Endodermal cell (in vitro differentiated cells): ENCODE data around the gene TXNDC11. TPM values are rescaled to one million over a fixed set of nuclear protein-coding genes. Genes with fewer than 3 reads are reported as not detected.

Experiments used
- DNase-seq: peaks from one replicate; pipeline ENCODE4 v3.0.0-alpha.2; 2017
- H3K27ac ChIP-seq: 2 replicates; pipeline ENCODE4 v1.5.1; 2013; ENCODE audit warnings: mild to moderate bottlenecking, low read depth, low read length, moderate library complexity
- H3K27me3 ChIP-seq: 2 replicates; pipeline ENCODE4 v1.6.1; 2013; ENCODE audit warnings: mild to moderate bottlenecking, low read length, moderate library complexity; ENCODE audit not compliant: insufficient read depth, control insufficient read depth, poor library complexity, severe bottlenecking
- H3K36me3 ChIP-seq: 2 replicates; pipeline ENCODE4 v1.7.0; 2013; ENCODE audit warnings: mild to moderate bottlenecking, low read length, moderate library complexity; ENCODE audit not compliant: control insufficient read depth, insufficient read depth
- H3K4me1 ChIP-seq: one replicate; pipeline ENCODE4 v1.7.0; 2013; ENCODE audit warnings: low read length; ENCODE audit not compliant: control insufficient read depth, insufficient read depth
- H3K4me3 ChIP-seq: 2 replicates; pipeline ENCODE4 v1.5.1; 2013; ENCODE audit warnings: mild to moderate bottlenecking, low read length, moderate library complexity
- H3K9ac ChIP-seq: 2 replicates; pipeline ENCODE4 v1.6.1; 2013; ENCODE audit warnings: mild to moderate bottlenecking, low read length, moderate library complexity; ENCODE audit not compliant: poor library complexity, severe bottlenecking; ENCODE audit errors: extremely low read depth
- H3K9me3 ChIP-seq: 2 replicates; pipeline ENCODE4 v1.6.1; 2013; ENCODE audit warnings: mild to moderate bottlenecking, low read length, moderate library complexity; ENCODE audit not compliant: control insufficient read depth
- H3K27ac Mint-ChIP-seq: 2 replicates; pipeline ENCODE4 v1.8.0; 2020; ENCODE audit warnings: mixed read lengths
- H3K27me3 Mint-ChIP-seq: 2 replicates; pipeline ENCODE4 v1.8.0; 2021; ENCODE audit warnings: mild to moderate bottlenecking, mixed read lengths; ENCODE audit not compliant: insufficient read depth
- H3K36me3 Mint-ChIP-seq: 2 replicates; pipeline ENCODE4 v1.8.0; 2020; ENCODE audit warnings: low read depth, mixed read lengths
- H3K4me1 Mint-ChIP-seq: 2 replicates; pipeline ENCODE4 v1.8.0; 2020; ENCODE audit warnings: mixed read lengths
- H3K4me3 Mint-ChIP-seq: 2 replicates; pipeline ENCODE4 v1.8.0; 2020; ENCODE audit warnings: mild to moderate bottlenecking, moderate library complexity, mixed read lengths
- H3K9me3 Mint-ChIP-seq: 2 replicates; pipeline ENCODE4 v1.8.0; 2020; ENCODE audit warnings: mild to moderate bottlenecking, mixed read lengths
- CTCF ChIP-seq: fragments of 200-600 bp; sonication (generic); conservative IDR thresholded peaks from 2 replicates; pipeline ENCODE4 v1.5.0; 2021; ENCODE audit warnings: antibody characterized with exemption, mild to moderate bottlenecking
- WGBS, 2 experiments: methylation state at CpG; one replicate each; pipeline versions ENCODE4 v1.1.5 to v1.1.7; 2013; ENCODE audit warnings: missing lambda C conversion rate in 2 of 2, mixed read lengths in 1 of 2; ENCODE audit not compliant: insufficient coverage in 1 of 2, insufficient read length in 1 of 2; 5-methylcytosine and 5-hydroxymethylcytosine counted together
- total RNA-seq, 2 donors: library from RNA; stranded (reverse); fragmentation: NEBNext Ultra II Directional in 1 of 2; extraction: Animal tissue kit (Norgen Biotek cat#: 25700) in 1 of 2; gene quantifications; 2 replicates in 1 of 2; 3 replicates in 1 of 2; pipeline ENCODE4 v1.2.1, GENCODE V29; 2021

The TXNDC11 gene
- total RNA-seq, 2 donors from 2014 or later: 16.4 to 20.8 TPM

GRCh38 chr16:11721781-11722467 lies 20.7 kb downstream of the TXNDC11 start:
- Mint-ChIP-seq H3K27ac (no peak overlapping the region), H3K9me3 (no peaks in the 10 kb centered on the region), H3K27me3 (no peaks in the 10 kb centered on the region), H3K36me3 (peaks cover 45% of the 10 kb centered on the region), H3K4me3 (no peak overlapping the region), H3K4me1 (peaks cover 6% of the 10 kb centered on the region)
- no peak overlapping the region for H3K4me3 ChIP-seq
- H3K27ac ChIP-seq: no peak overlapping the region
- H3K36me3 ChIP-seq: peaks cover 73% of the 10 kb centered on the region
- H3K9ac ChIP-seq: no peak overlapping the region
- H3K9me3 ChIP-seq: no peaks in the 10 kb centered on the region
- 91 to 96% methylated on average over 3 to 4 of the region's 4 CpGs for WGBS, 2 experiments
- DNase-seq: no peak
- no peak for TF ChIP-seq CTCF
- no peaks in the 10 kb centered on the region for H3K27me3 ChIP-seq
- no peaks in the 10 kb centered on the region for H3K4me1 ChIP-seq

GRCh38 chr16:11719762-11720161 lies 22.9 kb downstream of the TXNDC11 start:
- Histone ChIP-seq H3K9me3 (no peaks in the 10 kb centered on the region), H3K4me3 (no peak overlapping the region), H3K9ac (no peak overlapping the region), H3K36me3 (peaks cover 60% of the 10 kb centered on the region), H3K27ac (no peak overlapping the region), H3K27me3 (no peaks in the 10 kb centered on the region), H3K4me1 (no peaks in the 10 kb centered on the region)
- no peak for TF ChIP-seq CTCF
- no peak overlapping the region for H3K4me3 Mint-ChIP-seq
- H3K27me3 Mint-ChIP-seq: no peaks in the 10 kb centered on the region
- H3K4me1 Mint-ChIP-seq: peaks cover 6% of the 10 kb centered on the region
- peaks cover 48% of the 10 kb centered on the region for H3K36me3 Mint-ChIP-seq
- no peak for DNase-seq
- no peaks in the 10 kb centered on the region for H3K9me3 Mint-ChIP-seq
- WGBS, 2 experiments: 94 to 97% methylated on average over 4 of the region's 4 CpGs
- no peak overlapping the region for H3K27ac Mint-ChIP-seq

- H3K9ac ChIP-seq: no peak overlapping the region
- Mint-ChIP-seq H3K27me3 (no peaks in the 10 kb centered on the region), H3K4me3 (no peak overlapping the region), H3K27ac (no peak overlapping the region), H3K9me3 (no peaks in the 10 kb centered on the region), H3K36me3 (peaks cover 47% of the 10 kb centered on the region), H3K4me1 (peaks cover 6% of the 10 kb centered on the region)
- H3K4me1 ChIP-seq: no peaks in the 10 kb centered on the region
- TF ChIP-seq CTCF: no peak
- peaks cover 60% of the 10 kb centered on the region for H3K36me3 ChIP-seq
- no peak overlapping the region for H3K27ac ChIP-seq
- DNase-seq: no peak
- H3K4me3 ChIP-seq: no peak overlapping the region
- H3K9me3 ChIP-seq: no peaks in the 10 kb centered on the region
- H3K27me3 ChIP-seq: no peaks in the 10 kb centered on the region
Observed at GRCh38 chr16:11719171-11719570, 23.5 kb downstream of the TXNDC11 start.
